Peyer's patch (tissue), 4 donors: ENCODE results near the gene NDUFC1. TPM values are rescaled to one million over a fixed set of nuclear protein-coding genes. Genes with fewer than 3 reads are reported as not detected.
"Not testable (repeated sequence)": the region's sequence is repeated elsewhere in the genome, so short reads cannot be mapped to it uniquely, and the experiment has no call there.

Experiments
- DNase-seq, 3 donors: peaks; one replicate each; pipeline ENCODE4 v3.0.0-alpha.2; 2017 to 2019
- H3K27ac ChIP-seq, 4 donors: fragments of 200-600 bp; sonication (generic); one replicate each; pipeline ENCODE4 v1.5.1; 2016 to 2019
- H3K27me3 ChIP-seq, 2 donors: fragments of 200-600 bp; sonication (generic); one replicate each; pipeline ENCODE4 v1.5.1; 2019
- H3K36me3 ChIP-seq, 3 donors: fragments of 200-600 bp; sonication (generic); one replicate each; pipeline ENCODE4 v1.5.1; 2016 to 2019
- H3K4me1 ChIP-seq, 4 donors: fragments of 200-600 bp; sonication (generic); one replicate each; pipeline ENCODE4 v1.5.1; 2016 to 2019
- H3K4me3 ChIP-seq, 4 donors: fragments of 200-600 bp; sonication (generic); 1 replicate in 3 of 4; 2 replicates in 1 of 4; pipeline ENCODE4 v1.5.1; 2016 to 2019; ENCODE audit warnings: mild to moderate bottlenecking in 1 of 4
- H3K9me3 ChIP-seq, 4 donors: fragments of 200-600 bp; sonication (generic); one replicate each; pipeline ENCODE4 v1.5.1; 2016 to 2019; ENCODE audit warnings: mild to moderate bottlenecking in 1 of 4
- POLR2A ChIP-seq, 2 donors: fragments of 450-650 bp; IDR thresholded peaks; one replicate each; pipeline ENCODE4 v1.5.1; 2017; ENCODE audit warnings: antibody characterized with exemption in 2 of 2, mild to moderate bottlenecking in 2 of 2, moderate library complexity in 2 of 2
- total RNA-seq, 4 donors: library from RNA; depleted of rRNA; stranded (reverse); fragments of >200 nt; gene quantifications; one replicate each; pipeline ENCODE4 v1.1.0, GENCODE V29; 2016
- TF ChIP-seq, protein P1 (sequence below), 6 experiments: fragments of 450-650 bp in 4 of 6; fragments of 200-600 bp in 2 of 6; sonication (generic) in 1 of 6; IDR thresholded peaks; one replicate each; pipeline ENCODE4 v1.5.1; 2017 to 2019; ENCODE audit warnings: antibody characterized with exemption in 6 of 6, mild to moderate bottlenecking in 3 of 6, moderate library complexity in 1 of 6

NDUFC1 gene
- total RNA-seq, 4 donors from 2014 or later, result 20.6 to 75.8 (median 53.9) TPM

DNA sequence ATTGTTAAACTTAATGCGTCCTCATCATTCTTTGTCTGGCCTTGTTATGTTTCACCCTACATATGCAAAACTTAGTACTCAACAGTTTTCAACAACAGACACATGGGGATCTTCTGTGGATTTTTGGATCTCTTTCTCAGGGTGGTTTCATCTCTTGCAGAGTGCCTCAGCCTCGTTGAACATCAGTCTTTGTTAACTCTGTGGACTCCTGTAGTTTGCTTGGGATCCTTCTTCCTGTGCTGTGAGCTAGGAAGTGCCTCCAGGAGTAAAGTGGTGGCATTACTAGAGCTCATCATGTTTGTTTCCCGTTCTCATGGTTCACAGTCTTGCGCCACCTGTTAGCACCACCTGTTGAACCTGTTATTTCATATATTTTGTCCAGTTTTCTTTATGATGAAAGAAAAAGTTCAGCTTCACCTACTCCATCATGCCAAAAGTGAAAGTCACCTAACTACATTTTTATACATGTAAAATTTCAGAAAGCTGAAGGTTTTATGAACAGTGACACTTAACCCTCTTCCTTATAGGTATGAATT lies 27.5 kb upstream of the NDUFC1 start:
- Histone ChIP-seq H3K4me1 (peaks cover 0 to under 1% (median 0%) of the 10 kb centered on the region in 4 donors), H3K9me3 (no peaks in the 10 kb centered on the region), H3K36me3 (peaks cover 0 to 7% (median 0%) of the 10 kb centered on the region in 3 donors), H3K4me3 (no peak overlapping the region), H3K27ac (no peak overlapping the region), H3K27me3 (no peaks in the 10 kb centered on the region)
- DNase-seq, result no peak
- no peak for TF ChIP-seq POLR2A (IDR thresholded peaks at IDR 0.05)
- TF ChIP-seq, protein P1, sequence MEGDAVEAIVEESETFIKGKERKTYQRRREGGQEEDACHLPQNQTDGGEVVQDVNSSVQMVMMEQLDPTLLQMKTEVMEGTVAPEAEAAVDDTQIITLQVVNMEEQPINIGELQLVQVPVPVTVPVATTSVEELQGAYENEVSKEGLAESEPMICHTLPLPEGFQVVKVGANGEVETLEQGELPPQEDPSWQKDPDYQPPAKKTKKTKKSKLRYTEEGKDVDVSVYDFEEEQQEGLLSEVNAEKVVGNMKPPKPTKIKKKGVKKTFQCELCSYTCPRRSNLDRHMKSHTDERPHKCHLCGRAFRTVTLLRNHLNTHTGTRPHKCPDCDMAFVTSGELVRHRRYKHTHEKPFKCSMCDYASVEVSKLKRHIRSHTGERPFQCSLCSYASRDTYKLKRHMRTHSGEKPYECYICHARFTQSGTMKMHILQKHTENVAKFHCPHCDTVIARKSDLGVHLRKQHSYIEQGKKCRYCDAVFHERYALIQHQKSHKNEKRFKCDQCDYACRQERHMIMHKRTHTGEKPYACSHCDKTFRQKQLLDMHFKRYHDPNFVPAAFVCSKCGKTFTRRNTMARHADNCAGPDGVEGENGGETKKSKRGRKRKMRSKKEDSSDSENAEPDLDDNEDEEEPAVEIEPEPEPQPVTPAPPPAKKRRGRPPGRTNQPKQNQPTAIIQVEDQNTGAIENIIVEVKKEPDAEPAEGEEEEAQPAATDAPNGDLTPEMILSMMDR (IDR thresholded peaks at IDR 0.05), result no peak

DNA sequence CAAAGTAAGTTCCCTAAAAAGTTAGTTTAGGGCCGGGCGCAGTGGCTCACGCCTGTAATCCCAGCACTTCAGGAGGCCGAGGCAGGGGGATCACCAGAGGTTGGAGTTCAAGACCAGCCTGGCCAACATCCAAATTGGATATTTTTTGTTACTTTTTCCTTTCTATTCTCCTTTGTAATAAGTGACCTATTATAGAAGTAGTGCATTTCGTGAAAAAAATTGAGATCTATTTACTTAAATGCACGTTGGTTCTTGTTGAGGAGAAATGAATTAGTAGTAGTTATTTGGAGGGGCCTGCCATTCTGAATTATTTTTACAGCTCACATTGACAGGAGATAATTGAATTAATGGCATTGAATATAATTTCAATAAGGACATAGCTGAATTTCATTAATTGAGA lies 22.3 kb upstream of the NDUFC1 start:
- Histone ChIP-seq H3K36me3 (peaks cover 0 to 5% (median 0%) of the 10 kb centered on the region in 3 donors), H3K27ac (no peak overlapping the region)

DNA sequence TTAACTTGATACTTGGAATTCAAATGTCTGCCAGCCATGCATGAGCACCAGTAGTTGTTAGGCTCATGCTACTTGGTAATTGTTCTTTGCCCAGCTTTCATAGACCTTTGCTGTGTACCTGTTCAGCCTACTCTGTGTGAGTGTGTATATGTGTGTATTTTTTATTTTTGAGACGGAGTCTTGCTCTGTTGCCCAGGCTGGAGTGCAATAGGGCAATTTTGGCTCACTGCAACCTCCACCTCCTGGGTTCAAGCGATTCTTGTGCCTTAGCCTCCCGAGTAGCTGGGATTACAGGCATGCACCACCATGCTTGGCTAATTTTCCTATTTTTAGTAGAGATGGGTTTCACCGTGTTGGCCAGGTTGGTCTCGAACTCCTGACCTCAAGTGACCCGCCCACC lies 20.3 kb upstream of the NDUFC1 start:
- DNase-seq, result not testable (repeated sequence)

More for the DNA sequence above, 22.3 kb upstream of the NDUFC1 start:
- Histone ChIP-seq H3K9me3 (no peaks in the 10 kb centered on the region), H3K4me1 (peaks cover 0 to 18% (median 0%) of the 10 kb centered on the region in 4 donors), H3K27me3 (no peaks in the 10 kb centered on the region), H3K4me3 (no peak overlapping the region)
- TF ChIP-seq, protein P1 (IDR thresholded peaks at IDR 0.05), result no peak
- no peak for TF ChIP-seq POLR2A (IDR thresholded peaks at IDR 0.05)
- DNase-seq, result no peak

DNA sequence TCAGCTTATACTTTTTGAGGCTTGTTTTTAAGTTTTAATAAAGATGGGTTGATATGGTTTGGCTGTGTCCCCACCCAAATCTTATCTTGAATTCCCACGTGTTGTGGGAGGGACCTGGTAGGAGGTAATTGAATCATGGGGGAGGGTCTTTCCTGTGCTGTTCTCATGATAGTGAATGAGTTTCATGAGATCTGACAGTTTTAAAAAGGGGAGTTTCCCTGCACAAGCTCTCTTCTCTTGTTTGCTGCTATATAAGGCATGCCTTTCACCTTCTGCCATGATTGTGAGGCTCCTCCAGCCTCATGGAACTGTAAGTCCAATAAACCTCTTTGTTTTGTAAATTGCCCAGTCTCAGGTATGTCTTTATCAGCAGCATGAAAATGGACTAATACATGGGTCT lies 19.8 kb upstream of the NDUFC1 start:
- H3K4me1 ChIP-seq, result peaks cover 0 to 18% (median 0%) of the 10 kb centered on the region in 4 donors
- not testable (repeated sequence) for H3K27me3 ChIP-seq, DNase-seq, H3K4me3 ChIP-seq, H3K9me3 ChIP-seq, H3K27ac ChIP-seq, H3K36me3 ChIP-seq

More for the DNA sequence above, 20.3 kb upstream of the NDUFC1 start:
- not testable (repeated sequence) for H3K36me3 ChIP-seq, H3K9me3 ChIP-seq, H3K4me3 ChIP-seq, H3K27ac ChIP-seq, H3K27me3 ChIP-seq
- peaks cover 0 to 18% (median 0%) of the 10 kb centered on the region in 4 donors for H3K4me1 ChIP-seq

DNA sequence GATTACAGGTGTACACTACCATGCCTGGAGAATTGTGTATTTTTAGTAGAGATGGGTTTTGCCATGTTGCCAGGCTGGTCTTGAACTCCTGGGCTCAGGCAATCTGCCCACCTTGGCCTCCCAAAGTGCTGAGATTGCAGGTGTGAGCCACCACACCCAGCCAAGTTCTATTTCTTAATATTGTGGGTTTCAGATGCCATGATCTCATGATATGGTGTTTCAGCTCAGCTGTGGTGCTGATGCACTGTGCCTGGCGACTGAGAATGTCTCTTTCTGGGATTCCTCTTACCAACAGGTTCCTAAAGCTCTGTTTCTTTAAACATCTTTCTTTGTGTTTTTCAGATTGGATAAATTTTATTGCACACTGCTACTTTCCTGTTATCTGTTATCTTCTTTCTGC lies 17.3 kb upstream of the NDUFC1 start:
- H3K27me3 ChIP-seq, result no peaks in the 10 kb centered on the region
- no peaks in the 10 kb centered on the region for H3K36me3 ChIP-seq
- H3K9me3 ChIP-seq, result no peaks in the 10 kb centered on the region
- H3K4me3 ChIP-seq, result no peak overlapping the region
- no peak overlapping the region for H3K27ac ChIP-seq
- no peak for TF ChIP-seq POLR2A (IDR thresholded peaks at IDR 0.05)
- peaks cover 0 to 15% (median 0%) of the 10 kb centered on the region in 4 donors for H3K4me1 ChIP-seq
- DNase-seq, result no peak

DNA sequence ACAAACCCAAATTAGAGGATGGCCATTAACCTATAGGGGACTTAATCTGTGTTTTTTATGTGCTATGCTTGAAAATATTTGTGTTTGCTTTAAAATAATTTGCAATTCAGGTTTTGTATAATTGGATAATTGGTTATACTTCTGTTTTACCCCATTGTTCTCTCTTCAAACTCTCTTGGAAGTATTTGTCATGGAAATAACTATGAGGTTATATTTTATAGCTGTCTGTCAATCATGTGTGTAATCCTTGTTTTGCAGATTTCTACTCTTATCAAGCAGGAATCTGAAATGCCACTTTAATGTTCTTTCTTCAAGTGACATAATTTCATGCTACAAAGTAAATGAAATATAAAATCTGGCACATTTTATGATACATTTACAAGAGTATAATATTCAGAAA lies 15.4 kb upstream of the NDUFC1 start:
- no peak for DNase-seq
- no peak overlapping the region for H3K27ac ChIP-seq

DNA sequence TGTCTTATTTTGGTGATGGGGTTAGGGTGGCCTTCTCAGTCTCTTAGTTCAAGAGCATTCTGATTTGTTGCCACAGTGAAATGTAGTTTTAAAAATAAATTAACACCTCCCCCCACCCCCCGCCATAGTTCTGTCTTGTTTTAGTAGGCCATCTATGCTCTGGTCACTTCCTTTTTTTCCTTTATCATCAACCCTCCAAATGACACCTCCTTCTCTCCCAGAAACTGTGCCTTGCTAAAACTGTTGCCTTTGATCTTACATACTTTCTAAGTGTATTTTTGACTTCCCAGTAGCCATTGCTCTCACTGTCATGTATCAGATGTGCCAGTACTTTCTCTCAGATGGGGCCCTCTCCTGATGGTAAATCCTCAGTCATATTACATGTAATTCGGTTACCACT lies 14.5 kb upstream of the NDUFC1 start:
- TF ChIP-seq, protein P1 (IDR thresholded peaks at IDR 0.05), result no peak
- TF ChIP-seq POLR2A (IDR thresholded peaks at IDR 0.05), result no peak
- H3K27ac ChIP-seq, result no peak overlapping the region
- H3K27me3 ChIP-seq, result no peaks in the 10 kb centered on the region
- no peaks in the 10 kb centered on the region for H3K36me3 ChIP-seq
- H3K4me1 ChIP-seq, result peaks cover 0 to 19% (median 3%) of the 10 kb centered on the region in 4 donors
- DNase-seq, result no peak
- H3K9me3 ChIP-seq, result no peaks in the 10 kb centered on the region
- no peak overlapping the region for H3K4me3 ChIP-seq

More for the DNA sequence above, 15.4 kb upstream of the NDUFC1 start:
- Histone ChIP-seq H3K9me3 (no peaks in the 10 kb centered on the region), H3K27me3 (no peaks in the 10 kb centered on the region), H3K4me1 (peaks cover 0 to 13% (median under 1%) of the 10 kb centered on the region in 4 donors), H3K4me3 (no peak overlapping the region), H3K36me3 (no peaks in the 10 kb centered on the region)
- TF ChIP-seq POLR2A (IDR thresholded peaks at IDR 0.05), result no peak
- TF ChIP-seq, protein P1 (IDR thresholded peaks at IDR 0.05), result no peak
